GM12873 (cell line): Measurements from ENCODE around the gene ANAPC16.

Experiments used
- CTCF ChIP-seq: IDR thresholded peaks from 2 replicates; pipeline ENCODE4 v1.5.1; 2012; ENCODE audit warnings: low read depth, mild to moderate bottlenecking, moderate library complexity, low read length, control low read depth; ENCODE audit not compliant: insufficient read depth; ENCODE audit errors: missing control alignments

The ANAPC16 gene

GRCh38 chr10:72194949-72195348, 20.9 kb upstream of the ANAPC16 start:
- no peak for TF ChIP-seq CTCF

GRCh38 chr10:72200883-72201282, 14.9 kb upstream of the ANAPC16 start:
- no peak for TF ChIP-seq CTCF

- no peak for TF ChIP-seq CTCF
These were observed 14.5 kb upstream of the ANAPC16 start for GRCh38 chr10:72201293-72201692.

GRCh38 chr10:72204296-72204695, 11.5 kb upstream of the ANAPC16 start:
- TF ChIP-seq CTCF = no peak

- no peak for TF ChIP-seq CTCF
These were observed 11.1 kb upstream of the ANAPC16 start for GRCh38 chr10:72204724-72205123.

GRCh38 chr10:72206511-72207229, 9.1 kb upstream of the ANAPC16 start:
- no peak for TF ChIP-seq CTCF

- TF ChIP-seq CTCF = no peak
These were observed 2.5 kb downstream of the ANAPC16 start for GRCh38 chr10:72218325-72218724.
